Activated CD4-positive, alpha-beta T cell treated with anti-CD3 and anti-CD28 coated beads, Interleukin-2, amount 10 ng/mL, durations not matched to agents 24 days and 14 days (primary cell): Measurements from ENCODE around the gene DNAAF8. TPM values are rescaled to one million over a fixed set of nuclear protein-coding genes. Genes with fewer than 3 reads are reported as not detected.

Experiments used
- DNase-seq: peaks from one replicate; pipeline ENCODE4 v3.0.0; 2022
- H3K27ac Mint-ChIP-seq: one replicate; pipeline ENCODE4 v1.8.0; 2022; ENCODE audit warnings: mild to moderate bottlenecking, mixed read lengths
- H3K27me3 Mint-ChIP-seq: one replicate; pipeline ENCODE4 v1.8.0; 2022; ENCODE audit warnings: mixed read lengths
- H3K36me3 Mint-ChIP-seq: one replicate; pipeline ENCODE4 v1.8.0; 2022; ENCODE audit warnings: low read depth, mild to moderate bottlenecking, mixed read lengths
- H3K4me1 Mint-ChIP-seq: one replicate; pipeline ENCODE4 v1.8.0; 2021; ENCODE audit warnings: mixed read lengths
- H3K4me3 Mint-ChIP-seq: one replicate; pipeline ENCODE4 v1.8.0; 2022; ENCODE audit warnings: mild to moderate bottlenecking, moderate library complexity, mixed read lengths
- H3K9me3 Mint-ChIP-seq: one replicate; pipeline ENCODE4 v1.8.0; 2021; ENCODE audit warnings: mixed read lengths
- intact Hi-C: fragments of 100-400 bp; cut with micrococcal nuclease; formaldehyde crosslinking; loops from one replicate; pipeline ENCODE4 v1.15.1; 2023
- total RNA-seq: library from RNA; stranded (reverse); gene quantifications from 2 replicates; pipeline ENCODE4 v1.2.3, GENCODE V29; 2022

The DNAAF8 gene
- total RNA-seq, 1 donor from 2014 or later: not detected

DNA sequence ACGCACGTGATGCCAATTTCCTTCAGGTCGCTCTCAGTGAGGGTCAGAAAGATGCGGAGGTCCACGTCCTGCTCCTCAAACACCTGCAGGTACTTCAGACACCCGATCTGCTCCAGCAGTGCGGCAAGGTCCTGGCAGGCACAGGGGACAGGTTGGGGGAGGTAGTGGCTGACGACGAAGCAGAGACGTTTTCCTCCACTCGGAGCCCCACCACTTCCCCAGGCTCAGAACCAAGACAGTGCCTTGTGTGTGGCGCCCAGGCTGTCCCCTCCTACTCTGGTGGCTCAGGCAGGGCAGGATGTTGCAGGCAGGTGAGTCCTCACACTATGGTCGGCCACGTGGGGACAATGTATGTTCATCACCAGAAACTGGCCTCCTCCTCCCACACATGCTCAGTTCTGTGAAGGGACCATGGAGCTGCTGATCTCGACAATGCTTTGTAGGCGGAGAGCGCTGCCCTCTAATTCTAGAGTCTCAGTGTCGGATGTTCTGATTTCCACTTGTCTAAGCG, 35.2 kb upstream of the DNAAF8 start:
- Mint-ChIP-seq H3K27ac (no peak overlapping the region), H3K27me3 (no peaks in the 10 kb centered on the region), H3K4me3 (no peak overlapping the region), H3K36me3 (peaks cover 20% of the 10 kb centered on the region), H3K9me3 (no peaks in the 10 kb centered on the region), H3K4me1 (peaks cover 12% of the 10 kb centered on the region)
- intact Hi-C loops: no loop called here
- peak; percentile 55 for DNase-seq

DNA sequence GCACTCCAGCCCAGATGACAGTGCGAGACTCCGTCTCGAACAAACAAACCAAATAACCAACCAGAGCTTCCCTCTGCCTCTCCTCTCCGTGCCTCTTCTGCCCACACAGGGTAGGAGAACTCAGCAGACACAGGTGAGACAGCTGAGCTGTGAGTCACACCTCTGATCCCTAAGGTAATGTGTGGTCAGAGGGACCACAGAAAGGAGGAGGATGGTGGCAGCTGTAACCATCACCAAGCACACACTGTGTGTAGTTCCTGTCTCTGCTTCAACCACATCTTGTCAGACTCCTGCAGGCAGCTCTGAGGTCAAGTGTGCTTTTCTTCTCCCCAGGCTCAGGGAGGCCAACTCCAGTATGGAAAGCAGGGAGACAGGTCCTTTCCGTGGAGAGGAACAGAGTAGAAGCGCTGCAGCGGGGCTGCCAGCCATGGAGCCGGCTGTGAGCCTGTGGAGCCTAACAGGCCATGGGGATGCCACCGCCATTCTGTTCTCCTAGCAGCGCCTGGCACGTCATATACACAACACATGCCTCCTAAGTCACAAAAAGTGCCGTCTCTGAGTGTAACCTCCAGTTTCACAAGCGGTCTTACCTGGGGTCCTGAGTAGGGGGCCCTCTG, 33.8 kb upstream of the DNAAF8 start:
- H3K27ac Mint-ChIP-seq: no peak overlapping the region
- H3K27me3 Mint-ChIP-seq: no peaks in the 10 kb centered on the region
- H3K4me3 Mint-ChIP-seq: no peak overlapping the region
- H3K4me1 Mint-ChIP-seq: peaks cover 8% of the 10 kb centered on the region
- H3K9me3 Mint-ChIP-seq: no peaks in the 10 kb centered on the region
- intact Hi-C loops: no loop called here
- DNase-seq: peak; percentile 73
- peaks cover 24% of the 10 kb centered on the region for H3K36me3 Mint-ChIP-seq

DNA sequence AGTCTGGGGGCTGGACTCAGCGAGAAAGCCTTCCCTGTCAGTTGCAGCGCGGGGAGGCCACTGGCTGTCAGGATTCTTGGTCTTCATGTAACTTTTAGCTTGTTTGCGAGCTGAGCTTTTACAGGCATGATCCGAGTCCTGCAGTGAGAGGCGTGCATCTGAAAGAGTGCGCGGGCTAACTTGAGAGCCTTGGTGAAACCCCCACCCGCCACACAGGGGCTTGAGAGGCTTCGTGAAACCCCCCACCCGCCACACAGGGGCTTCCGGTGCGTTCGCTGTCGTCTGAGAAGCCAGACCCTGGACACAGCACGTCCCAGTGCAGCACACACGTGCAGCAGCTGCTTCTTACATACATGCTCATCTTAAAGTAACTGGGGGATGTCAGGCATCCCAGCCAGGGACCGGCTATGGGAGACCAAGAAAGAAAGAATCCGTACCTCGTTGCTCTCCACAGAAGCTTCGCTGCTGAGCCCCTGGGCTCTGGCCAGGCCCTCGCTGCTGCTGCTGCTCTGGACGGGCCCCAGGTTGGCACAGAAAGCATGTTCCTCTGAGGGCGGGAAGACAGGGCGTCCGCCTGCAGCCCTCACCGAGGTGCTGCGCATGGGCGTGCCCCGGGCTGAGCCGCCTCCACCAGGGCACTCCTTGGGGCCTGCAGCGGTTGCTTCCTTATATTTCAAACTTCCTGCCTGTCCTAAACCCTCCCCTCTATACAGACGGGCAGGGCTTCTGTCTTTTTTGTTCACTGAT, 33.2 kb upstream of the DNAAF8 start:
- no peak overlapping the region for H3K27ac Mint-ChIP-seq
- no peak overlapping the region for H3K4me3 Mint-ChIP-seq
- peaks cover 24% of the 10 kb centered on the region for H3K36me3 Mint-ChIP-seq
- DNase-seq: peak; percentile 56
- peaks cover 7% of the 10 kb centered on the region for H3K4me1 Mint-ChIP-seq
- H3K9me3 Mint-ChIP-seq: no peaks in the 10 kb centered on the region
- intact Hi-C loops: no loop called here
- H3K27me3 Mint-ChIP-seq: no peaks in the 10 kb centered on the region

GRCh38 chr16:4701791-4702465, 32.4 kb upstream of the DNAAF8 start:
- no peak for DNase-seq
- Mint-ChIP-seq H3K27me3 (no peaks in the 10 kb centered on the region), H3K9me3 (no peaks in the 10 kb centered on the region), H3K36me3 (peaks cover 26% of the 10 kb centered on the region), H3K4me1 (peaks cover 7% of the 10 kb centered on the region), H3K4me3 (no peak overlapping the region), H3K27ac (no peak overlapping the region)
- intact Hi-C loops: no loop called here

DNA sequence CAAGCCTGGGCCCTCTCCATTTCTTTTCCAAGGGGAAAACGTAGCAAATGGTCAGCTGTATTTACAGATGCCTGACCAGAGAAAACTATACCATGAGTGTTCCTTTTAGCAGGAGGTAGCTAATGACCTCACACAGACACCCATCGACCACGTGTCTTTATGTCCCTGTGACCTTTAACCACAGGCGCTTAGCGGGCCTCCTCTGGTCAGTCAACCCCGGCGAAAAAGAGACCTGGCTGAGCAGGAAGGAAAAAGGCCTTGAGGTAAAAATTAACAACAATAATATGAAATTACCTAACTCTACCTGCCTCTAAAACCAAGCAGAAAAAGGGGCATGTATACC, 31.9 kb upstream of the DNAAF8 start:
- peaks cover 26% of the 10 kb centered on the region for H3K36me3 Mint-ChIP-seq
- H3K4me1 Mint-ChIP-seq: peaks cover 7% of the 10 kb centered on the region
- intact Hi-C loops: no loop called here
- no peaks in the 10 kb centered on the region for H3K27me3 Mint-ChIP-seq
- H3K4me3 Mint-ChIP-seq: no peak overlapping the region
- H3K27ac Mint-ChIP-seq: no peak overlapping the region
- no peak for DNase-seq
- no peaks in the 10 kb centered on the region for H3K9me3 Mint-ChIP-seq

DNA sequence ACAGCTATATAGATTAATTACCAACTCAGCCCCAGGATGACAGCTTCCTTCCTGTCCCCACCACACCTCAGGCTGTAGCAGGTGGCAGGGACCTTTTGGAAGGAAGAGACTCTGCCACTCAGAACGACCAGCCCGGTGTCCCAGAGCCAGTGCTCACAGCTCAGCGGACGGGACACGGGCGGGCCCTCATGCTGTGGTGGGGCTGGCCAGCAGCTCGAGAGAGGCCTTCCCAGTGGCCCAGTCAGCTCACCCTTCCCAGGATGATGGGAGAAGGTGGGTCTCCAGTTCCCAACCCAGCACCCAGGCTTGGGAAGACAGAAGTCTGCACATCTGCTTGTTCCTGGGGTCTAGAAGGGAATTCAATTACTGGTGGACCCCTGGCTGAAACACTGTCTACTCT, 30.4 kb upstream of the DNAAF8 start:
- no peak for DNase-seq
- Mint-ChIP-seq H3K36me3 (peaks cover 23% of the 10 kb centered on the region), H3K27ac (no peak overlapping the region)

DNA sequence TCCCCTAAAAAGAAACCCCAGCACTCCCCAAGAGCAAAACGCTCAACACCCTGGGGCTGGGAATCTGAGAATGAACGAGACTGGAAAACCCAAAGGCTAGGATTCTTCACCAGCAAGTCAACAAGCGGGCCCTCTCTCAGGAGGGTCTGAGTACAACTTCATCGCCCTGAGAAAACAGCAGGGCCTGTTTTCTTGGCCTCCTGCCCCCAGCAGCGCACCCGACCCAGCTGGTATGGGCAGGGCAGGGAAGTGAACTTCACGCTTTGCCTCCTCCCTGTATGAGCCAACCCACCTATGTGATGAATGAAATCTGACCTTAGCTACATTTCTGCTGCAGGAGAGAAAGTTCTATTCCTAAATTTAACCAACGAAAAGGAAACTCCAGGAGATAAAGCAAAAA, 29.8 kb upstream of the DNAAF8 start:
- intact Hi-C loops: no loop called here
- DNase-seq: no peak
- Mint-ChIP-seq H3K4me3 (no peak overlapping the region), H3K36me3 (peaks cover 19% of the 10 kb centered on the region), H3K4me1 (peaks cover 7% of the 10 kb centered on the region), H3K9me3 (no peaks in the 10 kb centered on the region), H3K27ac (no peak overlapping the region), H3K27me3 (no peaks in the 10 kb centered on the region)

More for the DNA sequence above, 30.4 kb upstream of the DNAAF8 start:
- intact Hi-C loops: no loop called here
- H3K4me3 Mint-ChIP-seq: no peak overlapping the region
- H3K27me3 Mint-ChIP-seq: no peaks in the 10 kb centered on the region
- H3K4me1 Mint-ChIP-seq: peaks cover 7% of the 10 kb centered on the region
- H3K9me3 Mint-ChIP-seq: no peaks in the 10 kb centered on the region

- no peak overlapping the region for H3K4me3 Mint-ChIP-seq
- no peaks in the 10 kb centered on the region for H3K27me3 Mint-ChIP-seq
- DNase-seq: no peak
- H3K27ac Mint-ChIP-seq: no peak overlapping the region
- intact Hi-C loops: no loop called here
- H3K4me1 Mint-ChIP-seq: peaks cover 4% of the 10 kb centered on the region
- peaks cover 19% of the 10 kb centered on the region for H3K36me3 Mint-ChIP-seq
- no peaks in the 10 kb centered on the region for H3K9me3 Mint-ChIP-seq
Measured at GRCh38 chr16:4704913-4705312, 29.4 kb upstream of the DNAAF8 start.

GRCh38 chr16:4706871-4707270, 27.5 kb upstream of the DNAAF8 start:
- Mint-ChIP-seq H3K4me1 (no peaks in the 10 kb centered on the region), H3K4me3 (no peak overlapping the region), H3K9me3 (no peaks in the 10 kb centered on the region), H3K36me3 (peaks cover 23% of the 10 kb centered on the region), H3K27me3 (no peaks in the 10 kb centered on the region), H3K27ac (no peak overlapping the region)
- intact Hi-C loops: no loop called here
- no peak for DNase-seq

DNA sequence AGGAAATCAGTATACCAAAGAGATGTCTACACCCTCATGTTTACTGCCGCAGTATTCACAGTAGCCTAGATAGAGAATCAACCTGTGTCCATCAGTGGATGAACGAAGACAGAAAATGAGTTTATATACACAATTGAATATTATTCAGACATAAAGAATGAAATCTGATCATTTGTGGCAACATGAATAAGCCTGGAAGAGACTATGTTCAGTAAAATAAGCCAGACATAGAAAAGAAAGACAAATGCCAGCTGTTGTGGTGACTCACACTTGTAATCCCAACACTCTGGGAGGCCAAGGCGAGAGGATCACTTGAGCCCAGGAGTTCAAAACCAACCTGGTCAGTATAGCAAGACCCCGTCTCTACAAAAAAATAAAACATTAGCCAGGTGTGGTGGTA, 24.9 kb upstream of the DNAAF8 start:
- H3K36me3 Mint-ChIP-seq: peaks cover 28% of the 10 kb centered on the region
- H3K4me1 Mint-ChIP-seq: no peaks in the 10 kb centered on the region
- no peak for DNase-seq
- H3K9me3 Mint-ChIP-seq: no peaks in the 10 kb centered on the region
- no peaks in the 10 kb centered on the region for H3K27me3 Mint-ChIP-seq
- intact Hi-C loops: no loop called here
- no peak overlapping the region for H3K27ac Mint-ChIP-seq
- no peak overlapping the region for H3K4me3 Mint-ChIP-seq

DNA sequence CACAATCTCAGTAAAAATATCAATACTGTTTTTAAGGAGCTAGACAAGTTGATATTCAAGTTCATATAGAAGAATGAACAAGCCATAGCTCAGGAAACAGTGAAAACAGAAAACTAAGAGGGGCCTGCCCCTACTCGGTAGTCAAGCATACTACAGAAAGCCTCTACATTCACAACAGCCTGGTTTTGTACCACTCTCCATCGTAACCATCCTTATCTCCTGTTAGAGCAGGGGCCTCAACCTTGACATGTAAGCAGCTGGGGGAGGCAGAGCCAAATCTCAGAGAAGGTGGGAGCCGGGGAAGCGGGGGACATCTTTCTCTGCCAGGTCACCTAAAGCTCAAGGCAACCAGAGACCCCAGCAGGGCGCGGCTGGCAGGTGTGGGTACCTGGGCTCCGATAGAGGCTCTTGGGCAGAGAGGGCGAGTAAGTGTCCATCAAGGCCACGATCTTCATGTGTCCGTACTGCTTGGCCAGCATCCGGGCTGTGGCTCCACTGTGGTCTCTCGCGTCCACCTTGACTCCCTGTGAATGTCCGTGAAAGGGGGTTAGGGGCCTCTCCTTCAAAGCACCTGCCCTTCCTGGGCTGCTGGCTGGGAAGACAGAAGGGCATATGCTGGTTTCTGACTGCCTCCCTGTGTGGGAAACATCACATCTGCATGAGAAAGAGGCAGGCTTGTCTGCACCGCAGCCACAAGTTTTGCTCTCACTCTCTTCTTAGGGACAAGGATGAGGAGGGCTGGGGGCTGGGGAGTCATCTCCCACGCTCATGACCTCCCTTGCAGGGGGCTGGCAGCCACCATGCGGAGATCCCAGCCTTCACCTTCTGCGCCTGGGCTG, 20.5 kb upstream of the DNAAF8 start:
- no peak for DNase-seq
- no peaks in the 10 kb centered on the region for H3K27me3 Mint-ChIP-seq
- peaks cover 18% of the 10 kb centered on the region for H3K36me3 Mint-ChIP-seq
- intact Hi-C loops: no loop called here
- no peak overlapping the region for H3K27ac Mint-ChIP-seq
- no peaks in the 10 kb centered on the region for H3K9me3 Mint-ChIP-seq
- H3K4me1 Mint-ChIP-seq: no peaks in the 10 kb centered on the region
- no peak overlapping the region for H3K4me3 Mint-ChIP-seq

GRCh38 chr16:4714996-4715395, 19.3 kb upstream of the DNAAF8 start:
- Mint-ChIP-seq H3K4me3 (no peak overlapping the region), H3K27me3 (no peaks in the 10 kb centered on the region), H3K36me3 (peaks cover 14% of the 10 kb centered on the region), H3K9me3 (no peaks in the 10 kb centered on the region), H3K4me1 (no peaks in the 10 kb centered on the region), H3K27ac (no peak overlapping the region)
- intact Hi-C loops: no loop called here
- no peak for DNase-seq

GRCh38 chr16:4718466-4718865, 15.9 kb upstream of the DNAAF8 start:
- Mint-ChIP-seq H3K9me3 (no peaks in the 10 kb centered on the region), H3K4me1 (no peaks in the 10 kb centered on the region), H3K27ac (no peak overlapping the region), H3K27me3 (no peaks in the 10 kb centered on the region), H3K36me3 (peaks cover 12% of the 10 kb centered on the region), H3K4me3 (no peak overlapping the region)
- intact Hi-C loops: no loop called here
- DNase-seq: no peak
